Myocyte (in vitro differentiated cells): ENCODE results near the gene MYRFL. TPM values are rescaled to one million over a fixed set of nuclear protein-coding genes. Genes with fewer than 3 reads are reported as not detected.
A peak's percentile ranks its signal among the peaks of the same experiment; 100 is the strongest.
"Not testable (repeated sequence)": the region's sequence is repeated elsewhere in the genome, so short reads cannot be mapped to it uniquely, and the experiment has no call there.

Experiments
- DNase-seq: peaks from one replicate; pipeline ENCODE4 v3.0.0-alpha.2; 2012; ENCODE audit warnings: low read depth
- polyA plus RNA-seq: library from polyadenylated mRNA; unstranded; fragments of >200 nt; gene quantifications from one replicate; pipeline ENCODE4 v1.2.1, GENCODE V29; 2012; ENCODE audit warnings: missing spikeins
- total RNA-seq: library from RNA; depleted of rRNA; stranded (reverse); fragments of >200 nt; gene quantifications from 2 replicates; pipeline ENCODE4 v1.2.3, GENCODE V29; 2014

MYRFL gene
- 0.03 and 0.21 TPM in 2 replicates for total RNA-seq
- 0.09 TPM for polyA plus RNA-seq

GRCh38 chr12:69824966-69825560, at the start of gene MYRFL:
Gene MYRFL (plus strand): TSS chr12:69825227. CDS start chr12:69825518, 291 bp downstream.
- DNase-seq = no peak

GRCh38 chr12:69779928-69780327, 45.1 kb upstream of the MYRFL start:
- peak; percentile 11 for DNase-seq

- DNase-seq = no peak
Measured at GRCh38 chr12:69783365-69783764, 41.7 kb upstream of the MYRFL start.

GRCh38 chr12:69789351-69789750, 35.7 kb upstream of the MYRFL start:
- no peak for DNase-seq

- DNase-seq = no peak
Measured at GRCh38 chr12:69792533-69792932, 32.5 kb upstream of the MYRFL start.

GRCh38 chr12:69807101-69807897, 17.7 kb upstream of the MYRFL start:
- DNase-seq = not testable (repeated sequence)

- DNase-seq = no peak
Measured at GRCh38 chr12:69810870-69811498, 14.0 kb upstream of the MYRFL start.

- no peak for DNase-seq
Measured at GRCh38 chr12:69816082-69816481, 8.9 kb upstream of the MYRFL start.

- DNase-seq = no peak
Measured at GRCh38 chr12:69821032-69821455, 4.0 kb upstream of the MYRFL start.

GRCh38 chr12:69821456-69822159, 3.4 kb upstream of the MYRFL start:
- peak; percentile 65 for DNase-seq

GRCh38 chr12:69822201-69822860, 2.7 kb upstream of the MYRFL start:
- DNase-seq = no peak

- no peak for DNase-seq
Measured at GRCh38 chr12:69824028-69824427, 999 bp upstream of the MYRFL start.

GRCh38 chr12:69828897-69829296, 3.9 kb downstream of the MYRFL start:
- no peak for DNase-seq

GRCh38 chr12:69833696-69834095, 8.7 kb downstream of the MYRFL start:
- DNase-seq = no peak

GRCh38 chr12:69834147-69834546, 9.1 kb downstream of the MYRFL start:
- DNase-seq = no peak

- no peak for DNase-seq
Measured at GRCh38 chr12:69834576-69834975, 9.5 kb downstream of the MYRFL start.

- no peak for DNase-seq
Measured at GRCh38 chr12:69835081-69835480, 10.1 kb downstream of the MYRFL start.

GRCh38 chr12:69836015-69836414, 11.0 kb downstream of the MYRFL start:
- DNase-seq = no peak

- no peak for DNase-seq
Measured at GRCh38 chr12:69837191-69837590, 12.2 kb downstream of the MYRFL start.

GRCh38 chr12:69837657-69838415, 12.8 kb downstream of the MYRFL start:
- DNase-seq = no peak
